SJSA1 (cell line): ENCODE measurements around the gene LIF. TPM values are rescaled to one million over a fixed set of nuclear protein-coding genes. Genes with fewer than 3 reads are reported as not detected.
"Not testable (repeated sequence)": the region's sequence is repeated elsewhere in the genome, so short reads cannot be mapped to it uniquely, and the experiment has no call there.

Experiments
- DNase-seq, 2 experiments: peaks; one replicate each; pipeline ENCODE4 v3.0.0-alpha.2; 2015 to 2020; ENCODE audit warnings: low spot score in 2 of 2, low read depth in 1 of 2
- H3K27ac ChIP-seq: fragments of 250-450 bp; sonication (Bioruptor Pico); 2 replicates; pipeline ENCODE4 v1.5.1; 2020; ENCODE audit warnings: mild to moderate bottlenecking, moderate library complexity
- H3K27me3 ChIP-seq: fragments of 250-450 bp; sonication (Bioruptor Pico); replicated peaks from 2 replicates; pipeline ENCODE4 v1.5.1; 2020; ENCODE audit warnings: mild to moderate bottlenecking, moderate library complexity
- H3K36me3 ChIP-seq: fragments of 250-450 bp; sonication (Bioruptor Pico); 2 replicates; pipeline ENCODE4 v1.5.1; 2020; ENCODE audit warnings: mild to moderate bottlenecking
- H3K4me1 ChIP-seq: fragments of 250-450 bp; sonication (Bioruptor Pico); replicated peaks from 2 replicates; pipeline ENCODE4 v1.6.1; 2021; ENCODE audit warnings: mild to moderate bottlenecking
- H3K4me3 ChIP-seq: fragments of 250-450 bp; sonication (Bioruptor Pico); 2 replicates; pipeline ENCODE4 v1.5.1; 2020; ENCODE audit warnings: mild to moderate bottlenecking
- H3K9me3 ChIP-seq: fragments of 250-450 bp; sonication (Bioruptor Pico); replicated peaks from 2 replicates; pipeline ENCODE4 v1.5.1; 2020; ENCODE audit warnings: mild to moderate bottlenecking
- total RNA-seq: library from RNA; depleted of rRNA; stranded (reverse); fragments of >200 nt; shearing (Covaris generic); gene quantifications from 2 replicates; pipeline ENCODE4 v1.2.3, GENCODE V29; 2014

LIF gene
- total RNA-seq, 1 experiment from 2014 or later, result 1.4 TPM

GRCh38 chr22:30239488-30240405, 6.8 kb downstream of the LIF start:
- no peaks in the 10 kb centered on the region for H3K9me3 ChIP-seq
- no peak overlapping the region for H3K27ac ChIP-seq
- peaks cover 8% of the 10 kb centered on the region for H3K36me3 ChIP-seq
- H3K4me1 ChIP-seq, result peaks cover 61% of the 10 kb centered on the region
- no peaks in the 10 kb centered on the region for H3K27me3 ChIP-seq
- DNase-seq, result no peak
- H3K4me3 ChIP-seq, result no peak overlapping the region

- Histone ChIP-seq H3K36me3 (peaks cover 3% of the 10 kb centered on the region), H3K27ac (no peak overlapping the region), H3K4me3 (no peak overlapping the region), H3K9me3 (no peaks in the 10 kb centered on the region), H3K27me3 (no peaks in the 10 kb centered on the region), H3K4me1 (peaks cover 68% of the 10 kb centered on the region)
- no peak for DNase-seq
Observed at GRCh38 chr22:30238661-30239487, 7.7 kb downstream of the LIF start.

GRCh38 chr22:30238136-30238535, 8.4 kb downstream of the LIF start:
- no peak overlapping the region for H3K4me3 ChIP-seq
- peaks cover 75% of the 10 kb centered on the region for H3K4me1 ChIP-seq
- no peak for DNase-seq
- H3K9me3 ChIP-seq, result no peaks in the 10 kb centered on the region
- no peak overlapping the region for H3K27ac ChIP-seq
- H3K36me3 ChIP-seq, result no peaks in the 10 kb centered on the region; the same call in none of the 2 replicates
- no peaks in the 10 kb centered on the region for H3K27me3 ChIP-seq

- no peaks in the 10 kb centered on the region; the same call in 1 of the 2 replicates for H3K36me3 ChIP-seq
- no peak overlapping the region for H3K4me3 ChIP-seq
- DNase-seq, result no peak
- no peak overlapping the region for H3K27ac ChIP-seq
- H3K27me3 ChIP-seq, result no peaks in the 10 kb centered on the region
- H3K9me3 ChIP-seq, result no peaks in the 10 kb centered on the region
- H3K4me1 ChIP-seq, result peaks cover 84% of the 10 kb centered on the region
Observed at GRCh38 chr22:30236875-30237274, 9.7 kb downstream of the LIF start.

- Histone ChIP-seq H3K36me3 (no peaks in the 10 kb centered on the region), H3K27me3 (no peaks in the 10 kb centered on the region), H3K4me3 (no peak overlapping the region), H3K27ac (peak overlapping the region; percentile 76), H3K4me1 (peaks cover 76% of the 10 kb centered on the region), H3K9me3 (no peaks in the 10 kb centered on the region)
- DNase-seq, result peak; percentile 83 to 88
Observed at GRCh38 chr22:30235687-30236170, 10.8 kb downstream of the LIF start.

GRCh38 chr22:30234786-30235470, 11.6 kb downstream of the LIF start:
- Histone ChIP-seq H3K27me3 (no peaks in the 10 kb centered on the region), H3K36me3 (no peaks in the 10 kb centered on the region), H3K4me3 (no peak overlapping the region), H3K9me3 (no peaks in the 10 kb centered on the region), H3K27ac (no peak overlapping the region), H3K4me1 (peaks cover 70% of the 10 kb centered on the region)
- DNase-seq, result no peak

- H3K27ac ChIP-seq, H3K27me3 ChIP-seq, DNase-seq, H3K9me3 ChIP-seq, H3K36me3 ChIP-seq, H3K4me3 ChIP-seq: not testable (repeated sequence)
- H3K4me1 ChIP-seq, result peaks cover 67% of the 10 kb centered on the region
Observed at GRCh38 chr22:30234325-30234724, 12.2 kb downstream of the LIF start.

GRCh38 chr22:30233582-30233981, 13.0 kb downstream of the LIF start:
- Histone ChIP-seq H3K36me3 (no peaks in the 10 kb centered on the region), H3K9me3 (no peaks in the 10 kb centered on the region), H3K27me3 (no peaks in the 10 kb centered on the region), H3K27ac (no peak overlapping the region), H3K4me3 (no peak overlapping the region), H3K4me1 (peaks cover 67% of the 10 kb centered on the region)
- no peak for DNase-seq

GRCh38 chr22:30232716-30233218, 13.8 kb downstream of the LIF start:
- no peak overlapping the region for H3K4me3 ChIP-seq
- DNase-seq, result peak in 1 of 2 experiments; percentile 56
- peaks cover 68% of the 10 kb centered on the region for H3K4me1 ChIP-seq
- H3K27me3 ChIP-seq, result no peaks in the 10 kb centered on the region
- no peaks in the 10 kb centered on the region for H3K36me3 ChIP-seq
- no peaks in the 10 kb centered on the region for H3K9me3 ChIP-seq
- no peak overlapping the region; the same call in 1 of the 2 replicates for H3K27ac ChIP-seq

- Histone ChIP-seq H3K9me3 (no peaks in the 10 kb centered on the region; the same call in 1 of the 2 replicates), H3K36me3 (no peaks in the 10 kb centered on the region), H3K27me3 (no peaks in the 10 kb centered on the region), H3K4me1 (peaks cover 67% of the 10 kb centered on the region), H3K4me3 (no peak overlapping the region), H3K27ac (no peak overlapping the region)
- DNase-seq, result no peak
Observed at GRCh38 chr22:30230787-30231461, 15.6 kb downstream of the LIF start.

GRCh38 chr22:30230330-30230729, 16.2 kb downstream of the LIF start:
- H3K9me3 ChIP-seq, result no peaks in the 10 kb centered on the region; the same call in 1 of the 2 replicates
- H3K27me3 ChIP-seq, result no peaks in the 10 kb centered on the region
- DNase-seq, result no peak
- no peak overlapping the region for H3K4me3 ChIP-seq
- H3K27ac ChIP-seq, result no peak overlapping the region
- peaks cover 67% of the 10 kb centered on the region for H3K4me1 ChIP-seq
- no peaks in the 10 kb centered on the region for H3K36me3 ChIP-seq

- Histone ChIP-seq H3K4me1 (peaks cover 69% of the 10 kb centered on the region), H3K27ac (no peak overlapping the region), H3K9me3 (no peaks in the 10 kb centered on the region; the same call in 1 of the 2 replicates), H3K36me3 (no peaks in the 10 kb centered on the region), H3K27me3 (no peaks in the 10 kb centered on the region), H3K4me3 (no peak overlapping the region)
- DNase-seq, result no peak
Observed at GRCh38 chr22:30228509-30229359, 17.8 kb downstream of the LIF start.
